H1 (cell line): ENCODE measurements around the gene CCDC192.
"Not testable (repeated sequence)": the region's sequence is repeated elsewhere in the genome, so short reads cannot be mapped to it uniquely, and the experiment has no call there.

Source experiments
- TEAD4 ChIP-seq: IDR thresholded peaks from 2 replicates; pipeline ENCODE4 v1.6.1; 2012; ENCODE audit warnings: low read depth, low read length, inconsistent platforms, mixed read lengths
- TF ChIP-seq, protein P1 (sequence below), 3 experiments: IDR thresholded peaks; 1 replicate in 2 of 3; 2 replicates in 1 of 3; pipeline versions ENCODE4 v1.5.1 to v1.6.1; 2011; ENCODE audit warnings: low read length in 3 of 3, mild to moderate bottlenecking in 3 of 3, inconsistent platforms in 2 of 3, low read depth in 1 of 3, moderate library complexity in 1 of 3; ENCODE audit not compliant: insufficient read depth in 1 of 3; ENCODE audit errors: control extremely low read depth in 1 of 3

DNA sequence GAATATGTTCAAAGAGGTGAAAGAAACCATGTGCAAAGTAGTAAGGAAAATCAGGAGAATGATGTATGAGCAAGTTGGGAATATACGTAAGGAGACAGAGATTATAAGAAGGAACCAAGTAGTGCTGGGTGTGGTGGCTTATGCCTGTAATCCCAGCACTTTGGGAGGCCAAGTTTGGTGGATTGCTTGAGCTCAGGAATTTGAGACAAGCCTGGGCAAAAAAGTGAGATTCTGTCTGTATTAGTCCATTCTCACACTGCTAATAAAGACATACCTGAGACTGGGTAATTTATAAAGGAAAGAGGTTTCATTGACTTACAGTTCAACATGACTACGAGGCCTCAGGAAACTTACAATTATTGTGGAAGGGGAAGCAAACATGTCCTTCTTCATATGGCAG lies 88.7 kb downstream of the CCDC192 start:
- TF ChIP-seq, protein P1, sequence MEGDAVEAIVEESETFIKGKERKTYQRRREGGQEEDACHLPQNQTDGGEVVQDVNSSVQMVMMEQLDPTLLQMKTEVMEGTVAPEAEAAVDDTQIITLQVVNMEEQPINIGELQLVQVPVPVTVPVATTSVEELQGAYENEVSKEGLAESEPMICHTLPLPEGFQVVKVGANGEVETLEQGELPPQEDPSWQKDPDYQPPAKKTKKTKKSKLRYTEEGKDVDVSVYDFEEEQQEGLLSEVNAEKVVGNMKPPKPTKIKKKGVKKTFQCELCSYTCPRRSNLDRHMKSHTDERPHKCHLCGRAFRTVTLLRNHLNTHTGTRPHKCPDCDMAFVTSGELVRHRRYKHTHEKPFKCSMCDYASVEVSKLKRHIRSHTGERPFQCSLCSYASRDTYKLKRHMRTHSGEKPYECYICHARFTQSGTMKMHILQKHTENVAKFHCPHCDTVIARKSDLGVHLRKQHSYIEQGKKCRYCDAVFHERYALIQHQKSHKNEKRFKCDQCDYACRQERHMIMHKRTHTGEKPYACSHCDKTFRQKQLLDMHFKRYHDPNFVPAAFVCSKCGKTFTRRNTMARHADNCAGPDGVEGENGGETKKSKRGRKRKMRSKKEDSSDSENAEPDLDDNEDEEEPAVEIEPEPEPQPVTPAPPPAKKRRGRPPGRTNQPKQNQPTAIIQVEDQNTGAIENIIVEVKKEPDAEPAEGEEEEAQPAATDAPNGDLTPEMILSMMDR (IDR thresholded peaks at IDR 0.05; ENCODE audit: control extremely low read depth in 1 of 3, insufficient read depth in 1 of 3, low read depth in 1 of 3, low read length in 3 of 3), result not testable (repeated sequence)
- not testable (repeated sequence) for TF ChIP-seq TEAD4
